SK-N-MC (cell line): ENCODE measurements around the gene RASIP1.

Experiments used
- EZH2 ChIP-seq: fragments of 200-600 bp; sonication (generic); IDR thresholded peaks from one replicate; pipeline ENCODE4 v1.6.1; 2017; ENCODE audit warnings: antibody characterized with exemption
- FOXP2 ChIP-seq: optimal IDR thresholded peaks from 2 replicates; pipeline ENCODE3; 2011; ENCODE audit warnings: mild to moderate bottlenecking, moderate library complexity; ENCODE audit not compliant: insufficient read depth; ENCODE audit errors: extremely low read length, control extremely low read depth
- POLR2AphosphoS5 ChIP-seq: IDR thresholded peaks from 2 replicates; pipeline ENCODE4 v1.6.1; 2012; ENCODE audit warnings: mild to moderate bottlenecking, low read depth, low read length, borderline replicate concordance

DNA sequence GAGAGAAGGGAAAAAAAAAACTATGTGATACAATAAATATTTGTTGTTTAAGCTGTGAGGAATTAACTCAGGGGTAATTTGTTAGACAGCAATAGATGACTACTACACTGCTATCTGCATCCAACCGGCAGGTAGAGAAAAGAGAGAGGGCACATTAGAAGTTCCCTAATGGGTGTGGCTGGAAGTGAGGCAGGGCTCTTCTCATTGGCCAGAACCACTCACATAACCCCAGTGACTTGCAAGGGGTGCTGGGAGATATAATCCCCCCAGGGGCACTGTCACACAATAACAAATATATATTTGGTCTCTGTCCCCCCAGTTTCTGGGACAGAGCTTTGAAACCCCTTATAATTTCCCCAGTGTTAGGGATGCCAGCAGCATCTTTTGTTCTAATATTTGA is 39.2 kb upstream of the RASIP1 start:
- no peak for TF ChIP-seq EZH2
- TF ChIP-seq FOXP2 = no peak
- TF ChIP-seq POLR2AphosphoS5 = no peak
